ENCODE results near the gene DDX41.

DNA sequence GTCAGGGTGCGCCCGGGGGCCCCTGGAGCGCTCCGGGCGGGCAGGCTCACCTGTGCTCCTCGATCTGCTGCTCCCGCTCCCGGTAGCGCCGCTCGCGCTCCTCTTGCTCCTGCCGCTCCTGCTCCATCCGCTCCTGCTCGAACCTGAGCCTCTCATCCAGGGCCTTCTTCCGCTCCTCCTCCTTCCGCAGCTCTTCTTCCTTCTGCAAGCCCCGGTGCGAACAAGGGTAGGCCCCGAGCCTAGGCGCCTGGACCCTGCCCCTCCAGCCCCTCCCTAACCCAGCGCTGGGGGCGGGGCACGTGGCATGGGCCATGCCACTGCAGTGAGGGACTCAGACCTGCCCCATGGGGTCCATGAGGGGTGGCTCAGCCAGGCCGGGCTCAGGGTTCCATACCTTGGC, 49.9 kb downstream of the DDX41 start:
- TF ChIP-seq, protein P1, sequence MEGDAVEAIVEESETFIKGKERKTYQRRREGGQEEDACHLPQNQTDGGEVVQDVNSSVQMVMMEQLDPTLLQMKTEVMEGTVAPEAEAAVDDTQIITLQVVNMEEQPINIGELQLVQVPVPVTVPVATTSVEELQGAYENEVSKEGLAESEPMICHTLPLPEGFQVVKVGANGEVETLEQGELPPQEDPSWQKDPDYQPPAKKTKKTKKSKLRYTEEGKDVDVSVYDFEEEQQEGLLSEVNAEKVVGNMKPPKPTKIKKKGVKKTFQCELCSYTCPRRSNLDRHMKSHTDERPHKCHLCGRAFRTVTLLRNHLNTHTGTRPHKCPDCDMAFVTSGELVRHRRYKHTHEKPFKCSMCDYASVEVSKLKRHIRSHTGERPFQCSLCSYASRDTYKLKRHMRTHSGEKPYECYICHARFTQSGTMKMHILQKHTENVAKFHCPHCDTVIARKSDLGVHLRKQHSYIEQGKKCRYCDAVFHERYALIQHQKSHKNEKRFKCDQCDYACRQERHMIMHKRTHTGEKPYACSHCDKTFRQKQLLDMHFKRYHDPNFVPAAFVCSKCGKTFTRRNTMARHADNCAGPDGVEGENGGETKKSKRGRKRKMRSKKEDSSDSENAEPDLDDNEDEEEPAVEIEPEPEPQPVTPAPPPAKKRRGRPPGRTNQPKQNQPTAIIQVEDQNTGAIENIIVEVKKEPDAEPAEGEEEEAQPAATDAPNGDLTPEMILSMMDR (conservative IDR thresholded peaks at IDR 0.05 in 1 of 2, IDR thresholded peaks at IDR 0.05 in 1 of 2; ENCODE audit: low read depth in 1 of 2, low read length in 2 of 2): no peak
- no peak for TF ChIP-seq EZH2 (IDR thresholded peaks at IDR 0.05; ENCODE audit: low read length, missing control alignments)

Measured in fibroblast of lung (primary cell).